Measurements from ENCODE around the gene CTPS2.

DNA sequence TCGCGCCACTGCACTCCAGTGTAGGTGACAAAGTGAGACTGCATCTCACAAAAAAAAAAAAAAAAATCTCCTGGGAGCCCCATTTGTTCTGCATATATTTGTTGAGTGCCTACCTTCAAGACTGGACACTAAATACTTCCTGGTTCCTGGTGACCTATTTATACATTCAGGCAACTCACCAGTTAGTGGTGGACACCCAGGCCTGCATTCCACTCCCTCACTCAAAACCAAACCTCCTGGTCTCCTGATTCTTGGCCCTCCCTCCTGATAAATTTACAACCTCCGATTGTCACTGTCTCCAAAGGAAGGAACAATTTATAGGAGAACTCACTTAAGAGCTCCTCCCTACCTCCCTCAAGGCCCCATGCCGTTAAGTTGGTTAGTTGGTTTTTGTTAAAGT, 10.0 kb upstream of the CTPS2 start:
- TF ChIP-seq, protein P1, sequence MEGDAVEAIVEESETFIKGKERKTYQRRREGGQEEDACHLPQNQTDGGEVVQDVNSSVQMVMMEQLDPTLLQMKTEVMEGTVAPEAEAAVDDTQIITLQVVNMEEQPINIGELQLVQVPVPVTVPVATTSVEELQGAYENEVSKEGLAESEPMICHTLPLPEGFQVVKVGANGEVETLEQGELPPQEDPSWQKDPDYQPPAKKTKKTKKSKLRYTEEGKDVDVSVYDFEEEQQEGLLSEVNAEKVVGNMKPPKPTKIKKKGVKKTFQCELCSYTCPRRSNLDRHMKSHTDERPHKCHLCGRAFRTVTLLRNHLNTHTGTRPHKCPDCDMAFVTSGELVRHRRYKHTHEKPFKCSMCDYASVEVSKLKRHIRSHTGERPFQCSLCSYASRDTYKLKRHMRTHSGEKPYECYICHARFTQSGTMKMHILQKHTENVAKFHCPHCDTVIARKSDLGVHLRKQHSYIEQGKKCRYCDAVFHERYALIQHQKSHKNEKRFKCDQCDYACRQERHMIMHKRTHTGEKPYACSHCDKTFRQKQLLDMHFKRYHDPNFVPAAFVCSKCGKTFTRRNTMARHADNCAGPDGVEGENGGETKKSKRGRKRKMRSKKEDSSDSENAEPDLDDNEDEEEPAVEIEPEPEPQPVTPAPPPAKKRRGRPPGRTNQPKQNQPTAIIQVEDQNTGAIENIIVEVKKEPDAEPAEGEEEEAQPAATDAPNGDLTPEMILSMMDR (IDR thresholded peaks at IDR 0.05), result no peak
- TF ChIP-seq EP300 (IDR thresholded peaks at IDR 0.05), result no peak
- no peak for TF ChIP-seq POLR2A (IDR thresholded peaks at IDR 0.05)

All from stomach (tissue), 4 donors.